Activated B cell treated with CpG ODN at 0.5 μM for 24 hours (primary cell): ENCODE results near the gene NIPSNAP3A. TPM values are rescaled to one million over a fixed set of nuclear protein-coding genes. Genes with fewer than 3 reads are reported as not detected.

Source experiments
- ATAC-seq: fragments of 200-7000 bp; cut with Tn5 transposase; one replicate; pipeline ENCODE4 v1.10.0; 2021; ENCODE audit warnings: low read depth, mild to moderate bottlenecking, moderate library complexity
- CTCF ChIA-PET: fragments of 350-600 bp; sonication (Branson Sonifier 250); formaldehyde crosslinking; loops from one replicate; lab custom pipeline; 2021; ENCODE audit warnings: antibody characterized with exemption; lab: Charles Lee
- POLR2A ChIA-PET: fragments of 350-600 bp; sonication (Branson Sonifier 250); formaldehyde crosslinking; loops from one replicate; lab custom pipeline; 2021; ENCODE audit warnings: antibody characterized with exemption; lab: Charles Lee
- DNase-seq: peaks from one replicate; pipeline ENCODE4 v3.0.0; 2022
- H3K27ac Mint-ChIP-seq: one replicate; pipeline ENCODE4 v1.8.0; 2020; ENCODE audit warnings: mixed read lengths
- H3K27me3 Mint-ChIP-seq: one replicate; pipeline ENCODE4 v1.8.0; 2021; ENCODE audit warnings: mixed read lengths
- H3K36me3 Mint-ChIP-seq: one replicate; pipeline ENCODE4 v1.8.0; 2021; ENCODE audit warnings: low read depth, mixed read lengths
- H3K4me1 Mint-ChIP-seq: one replicate; pipeline ENCODE4 v1.8.0; 2021; ENCODE audit warnings: mixed read lengths
- H3K4me3 Mint-ChIP-seq: one replicate; pipeline ENCODE4 v1.8.0; 2020; ENCODE audit warnings: mild to moderate bottlenecking, mixed read lengths
- H3K9me3 Mint-ChIP-seq: one replicate; pipeline ENCODE4 v1.8.0; 2020; ENCODE audit warnings: mixed read lengths
- CTCF ChIP-seq: fragments of 200-600 bp; IDR thresholded peaks from one replicate; pipeline ENCODE4 v1.8.0; 2022; ENCODE audit warnings: antibody characterized with exemption, mild to moderate bottlenecking
- intact Hi-C: fragments of 100-400 bp; cut with micrococcal nuclease; formaldehyde crosslinking; loops from one replicate; pipeline ENCODE4 v1.15.1; 2024
- total RNA-seq: library from RNA; stranded (reverse); gene quantifications from 2 replicates; pipeline ENCODE4 v1.2.3, GENCODE V29; 2022

Gene NIPSNAP3A
- total RNA-seq, 1 donor from 2014 or later: 21.9 TPM

- ATAC-seq: no peak
- intact Hi-C loops: loop anchor here (1.0 to 5.0 kb wide), 6 partner anchors 33 to 635 kb away; partner anchors contain the start of gene NIPSNAP3A
- Mint-ChIP-seq H3K4me1 (peaks cover 34% of the 10 kb centered on the region), H3K4me3 (no peak overlapping the region), H3K27ac (peak overlapping the region; percentile 65), H3K36me3 (peaks cover 26% of the 10 kb centered on the region), H3K9me3 (no peaks in the 10 kb centered on the region), H3K27me3 (no peaks in the 10 kb centered on the region)
- DNase-seq: no peak
- ChIA-PET POLR2A (interaction anchor here (1.6 to 3.7 kb wide), 3 partner anchors 16 to 33 kb away, joined by 9 to 15 read pairs (median 12); partner anchors contain the start of genes NIPSNAP3A and NIPSNAP3B), CTCF (interaction anchor here (0.6 to 3.4 kb wide), 13 partner anchors 9 to 635 kb away, joined by 3 to 12 read pairs (median 4); partner anchors contain the start of gene NIPSNAP3A)
- TF ChIP-seq CTCF: no peak
Observed at GRCh38 chr9:104779946-104780535, 32.6 kb downstream of the NIPSNAP3A start.

GRCh38 chr9:104780796-104781395 lies 33.4 kb downstream of the NIPSNAP3A start:
- no peak for DNase-seq
- ATAC-seq: peak; percentile 47
- POLR2A ChIA-PET: interaction anchor here (1.6 to 3.7 kb wide), 2 partner anchors 17 to 33 kb away, joined by 9 to 15 read pairs; partner anchors contain the start of genes NIPSNAP3A and NIPSNAP3B

GRCh38 chr9:104783588-104783987 lies 36.1 kb downstream of the NIPSNAP3A start:
- peaks cover 49% of the 10 kb centered on the region for H3K36me3 Mint-ChIP-seq
- ChIA-PET CTCF (interaction anchor here (1.1 to 1.7 kb wide), 2 partner anchors 77 to 80 kb away, joined by 3 to 4 read pairs; no protein-coding TSS in a partner anchor), POLR2A (interaction anchor here (1.0 kb wide), 2 partner anchors 8 to 14 kb away, joined by 4 read pairs; no protein-coding TSS in a partner anchor)
- DNase-seq (no peak), ATAC-seq (no peak)
- intact Hi-C loops: loop anchor here (2.0 to 5.0 kb wide), 4 partner anchors 17 to 209 kb away; no protein-coding TSS in a partner anchor
- no peak overlapping the region for H3K27ac Mint-ChIP-seq
- H3K9me3 Mint-ChIP-seq: no peaks in the 10 kb centered on the region
- H3K4me3 Mint-ChIP-seq: no peak overlapping the region
- H3K4me1 Mint-ChIP-seq: peaks cover 33% of the 10 kb centered on the region
- no peak for TF ChIP-seq CTCF
- no peaks in the 10 kb centered on the region for H3K27me3 Mint-ChIP-seq

More at GRCh38 chr9:104780796-104781395, 33.4 kb downstream of the NIPSNAP3A start:
- Mint-ChIP-seq H3K4me3 (no peak overlapping the region), H3K27me3 (no peaks in the 10 kb centered on the region), H3K27ac (peak overlapping the region; percentile 65), H3K9me3 (no peaks in the 10 kb centered on the region), H3K36me3 (peaks cover 35% of the 10 kb centered on the region), H3K4me1 (peaks cover 34% of the 10 kb centered on the region)
- CTCF ChIA-PET: interaction anchor here (0.6 to 3.4 kb wide), 16 partner anchors 10 to 637 kb away, joined by 3 to 12 read pairs (median 4); partner anchors contain the start of gene NIPSNAP3A
- peak; percentile 27 for TF ChIP-seq CTCF
- intact Hi-C loops: loop anchor here (1.0 to 5.0 kb wide), 7 partner anchors 34 to 634 kb away; partner anchors contain the start of gene NIPSNAP3A

GRCh38 chr9:104784098-104784497 lies 36.6 kb downstream of the NIPSNAP3A start:
- Mint-ChIP-seq H3K36me3 (peaks cover 54% of the 10 kb centered on the region), H3K4me1 (peaks cover 33% of the 10 kb centered on the region), H3K9me3 (no peaks in the 10 kb centered on the region), H3K27ac (peak overlapping the region; percentile 79), H3K27me3 (no peaks in the 10 kb centered on the region), H3K4me3 (no peak overlapping the region)
- ATAC-seq (peak; percentile 69), DNase-seq (no peak)
- no peak for TF ChIP-seq CTCF
- ChIA-PET CTCF (interaction anchor here (1.1 to 1.7 kb wide), 2 partner anchors 76 to 79 kb away, joined by 3 to 4 read pairs; no protein-coding TSS in a partner anchor), POLR2A (interaction anchor here (0.5 to 1.0 kb wide), 3 partner anchors 9 to 25 kb away, joined by 4 to 6 read pairs (median 4); no protein-coding TSS in a partner anchor)
- intact Hi-C loops: loop anchor here (1.0 to 5.0 kb wide), 4 partner anchors 20 to 208 kb away; partner anchors contain the start of gene NIPSNAP3B
